ENCODE results near the gene TNNC1. TPM values are rescaled to one million over a fixed set of nuclear protein-coding genes. Genes with fewer than 3 reads are reported as not detected.
A peak's percentile ranks its signal among the peaks of the same experiment; 100 is the strongest.

The TNNC1 gene
- total and polyA plus RNA-seq, 8 donors = 0.40 to 6.3 (median 1.5) TPM

DNA sequence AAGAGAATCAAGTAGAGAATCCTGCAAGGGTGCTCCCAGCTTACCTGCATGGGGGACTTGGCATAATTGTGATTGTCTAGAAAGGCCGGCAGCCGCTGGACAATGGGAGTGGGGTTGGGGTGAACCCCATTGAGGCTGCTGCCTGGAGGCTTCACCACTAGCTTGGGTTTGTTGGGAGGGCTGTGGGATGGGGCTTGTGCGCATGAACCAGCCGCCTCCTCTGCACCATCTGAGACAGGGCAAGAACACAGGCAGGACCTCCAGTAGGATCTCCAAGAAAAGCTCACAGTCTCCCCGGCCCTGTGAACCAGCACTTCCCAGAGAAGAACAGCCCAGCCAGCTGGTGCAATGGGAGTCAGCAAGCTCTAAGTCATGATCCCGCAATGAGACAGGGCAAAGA, 48.8 kb downstream of the TNNC1 start:
- no peak overlapping the region for H3K27ac ChIP-seq
- no peaks in the 10 kb centered on the region for H3K9me3 ChIP-seq
- FAIRE-seq (no peak), ATAC-seq (no peak), DNase-seq (peak in 1 of 6 donors; percentile 32)
- peaks cover 0 to 17% (median 10%) of the 10 kb centered on the region in 3 donors for H3K4me1 ChIP-seq
- no peak overlapping the region for H3K4me3 ChIP-seq
- no peaks in the 10 kb centered on the region for H3K27me3 ChIP-seq
- WGBS, 2 donors = 98 to 99% methylated on average over 6 of the region's 6 CpGs
- H3K36me3 ChIP-seq = peaks cover 0 to 49% (median 16%) of the 10 kb centered on the region in 3 donors
- intact Hi-C loops (cut with DNase I) = no loop called here
- TF ChIP-seq CTCF (IDR thresholded peaks at IDR 0.05) = no peak

GRCh38 chr3:52404391-52404790, 49.5 kb downstream of the TNNC1 start:
- ATAC-seq (no peak), DNase-seq (no peak), FAIRE-seq (no peak)
- Histone ChIP-seq H3K4me3 (no peak overlapping the region), H3K27ac (no peak overlapping the region), H3K36me3 (peaks cover 0 to 49% (median 16%) of the 10 kb centered on the region in 3 donors), H3K9me3 (no peaks in the 10 kb centered on the region), H3K4me1 (peaks cover 0 to 17% (median 10%) of the 10 kb centered on the region in 3 donors), H3K27me3 (no peaks in the 10 kb centered on the region)
- WGBS, 2 donors = 91 to 93% methylated on average over 10 of the region's 10 CpGs
- intact Hi-C loops (cut with DNase I) = no loop called here
- TF ChIP-seq CTCF (IDR thresholded peaks at IDR 0.05) = no peak

- FAIRE-seq (no peak), DNase-seq (peak in 2 of 6 donors; percentile 31 to 44), ATAC-seq (no peak)
- intact Hi-C loops (cut with DNase I) = no loop called here
- H3K4me1 ChIP-seq = peaks cover 0 to 16% (median 6%) of the 10 kb centered on the region in 3 donors
- no peak for TF ChIP-seq CTCF (IDR thresholded peaks at IDR 0.05)
- WGBS, 2 donors = 92 to 95% methylated on average over 3 of the region's 3 CpGs
- no peaks in the 10 kb centered on the region for H3K27me3 ChIP-seq
- no peak overlapping the region for H3K27ac ChIP-seq
- H3K9me3 ChIP-seq = no peaks in the 10 kb centered on the region
- H3K4me3 ChIP-seq = no peak overlapping the region
- peaks cover 0 to 49% (median 16%) of the 10 kb centered on the region in 3 donors for H3K36me3 ChIP-seq
Observed at GRCh38 chr3:52403955-52404354, 49.9 kb downstream of the TNNC1 start.

DNA sequence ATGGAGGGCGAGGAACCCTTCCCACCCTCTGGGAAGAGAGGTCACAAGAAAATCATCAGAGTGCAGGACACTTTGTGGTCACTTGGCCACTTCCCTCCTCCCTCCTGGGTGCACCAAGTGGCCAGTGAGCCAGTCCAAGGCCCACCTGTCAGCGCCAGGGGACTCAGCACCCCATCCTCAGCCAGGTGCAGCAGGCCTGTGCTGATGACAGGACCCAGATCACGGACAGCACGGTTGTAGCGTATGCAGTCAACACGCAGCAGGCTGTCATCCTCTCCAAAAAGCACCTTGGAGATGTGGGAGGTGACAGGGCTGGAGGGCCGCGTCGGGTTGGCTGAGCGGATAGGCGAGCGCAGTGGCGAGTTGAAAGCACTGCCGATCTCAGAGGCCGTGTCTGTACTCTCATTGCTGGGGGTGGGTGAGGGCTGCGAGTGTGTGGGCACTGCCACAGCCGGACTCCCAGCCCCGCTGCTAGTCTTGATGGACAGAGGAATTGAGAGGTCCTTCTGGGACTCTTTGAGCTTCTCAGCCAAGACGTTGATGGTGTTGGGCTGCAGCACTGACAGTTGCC, 50.5 kb downstream of the TNNC1 start:
- intact Hi-C loops (cut with DNase I) = no loop called here
- FAIRE-seq = no peak
- 95 to 96% methylated on average over 19 of the region's 19 CpGs for WGBS, 2 donors
- peaks cover 0 to 49% (median 16%) of the 10 kb centered on the region in 3 donors for H3K36me3 ChIP-seq
- H3K4me1 ChIP-seq = peaks cover 0 to 10% (median under 1%) of the 10 kb centered on the region in 3 donors
- no peak for TF ChIP-seq CTCF (IDR thresholded peaks at IDR 0.05)
- no peak for ATAC-seq
- DNase-seq = peak in 3 of 6 donors; percentile 16 to 42 (median 35)
- no peak overlapping the region for H3K4me3 ChIP-seq
- no peaks in the 10 kb centered on the region for H3K9me3 ChIP-seq
- no peak overlapping the region for H3K27ac ChIP-seq
- H3K27me3 ChIP-seq = no peaks in the 10 kb centered on the region

GRCh38 chr3:52402706-52403270, 51.1 kb downstream of the TNNC1 start:
- H3K4me3 ChIP-seq = no peak overlapping the region
- H3K36me3 ChIP-seq = peaks cover 0 to 49% (median 16%) of the 10 kb centered on the region in 3 donors
- H3K27me3 ChIP-seq = no peaks in the 10 kb centered on the region
- intact Hi-C loops (cut with DNase I) = no loop called here
- peaks cover 0 to 4% (median 0%) of the 10 kb centered on the region in 3 donors for H3K4me1 ChIP-seq
- FAIRE-seq (no peak), DNase-seq (peak in 1 of 6 donors; percentile 45), ATAC-seq (no peak)
- H3K27ac ChIP-seq = no peak overlapping the region
- 92 to 95% methylated on average over 11 of the region's 11 CpGs for WGBS, 2 donors
- H3K9me3 ChIP-seq = no peaks in the 10 kb centered on the region
- no peak for TF ChIP-seq CTCF (IDR thresholded peaks at IDR 0.05)
